DND-41 (cell line): Measurements from ENCODE around the gene PLXNC1.

Source experiments
- CTCF ChIP-seq: IDR thresholded peaks from 2 replicates; pipeline ENCODE4 v1.5.1; 2012; ENCODE audit warnings: borderline replicate concordance, low read length, moderate library complexity, mild to moderate bottlenecking; ENCODE audit not compliant: poor library complexity, severe bottlenecking; ENCODE audit errors: extremely low read depth
- EZH2 ChIP-seq: IDR thresholded peaks from 3 replicates; pipeline ENCODE4 v1.6.1; 2012; ENCODE audit warnings: borderline replicate concordance, low read depth, mild to moderate bottlenecking, moderate library complexity, low read length, inconsistent platforms; ENCODE audit not compliant: severe bottlenecking

- no peak for TF ChIP-seq CTCF
- no peak for TF ChIP-seq EZH2
These were observed 15.5 kb downstream of the PLXNC1 start for GRCh38 chr12:94163850-94164249.
